ENCODE measurements around the gene PRTG. TPM values are rescaled to one million over a fixed set of nuclear protein-coding genes. Genes with fewer than 3 reads are reported as not detected.
"Not testable (repeated sequence)": the region's sequence is repeated elsewhere in the genome, so short reads cannot be mapped to it uniquely, and the experiment has no call there.

The PRTG gene
- total RNA-seq, 4 donors from 2014 or later = 0.42 to 1.9 (median 1.8) TPM

DNA sequence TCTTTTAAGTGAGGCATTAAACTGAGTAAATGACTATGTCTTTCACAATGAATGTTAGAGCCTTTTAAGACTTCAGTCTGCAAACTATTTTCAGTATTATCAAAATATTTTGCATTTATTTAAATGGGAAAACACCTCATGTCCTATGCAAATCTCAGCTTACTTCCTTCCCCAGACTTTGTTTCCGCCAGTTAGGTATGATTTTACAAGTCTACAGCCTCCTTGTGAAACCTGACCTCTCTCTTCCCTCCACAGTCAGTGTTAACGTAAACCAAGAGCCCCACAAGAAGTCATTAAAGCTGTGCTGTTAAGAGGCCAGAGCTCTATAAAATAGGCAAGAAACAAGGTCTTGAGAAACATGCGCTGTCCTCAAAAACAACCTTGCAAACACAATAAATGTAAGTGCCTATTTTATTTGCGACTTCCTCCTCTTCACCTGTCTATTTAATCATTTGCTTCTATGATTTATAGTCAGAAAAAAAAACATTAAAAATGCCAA, 48.3 kb downstream of the PRTG start:
- H3K4me3 ChIP-seq = no peak overlapping the region
- intact Hi-C loops (cut with DNase I) = no loop called here
- WGBS = 78% methylated on average over 4 of the region's 4 CpGs
- H3K27me3 ChIP-seq = no peaks in the 10 kb centered on the region
- H3K36me3 ChIP-seq = no peaks in the 10 kb centered on the region
- H3K9me3 ChIP-seq = no peaks in the 10 kb centered on the region
- H3K27ac ChIP-seq (replicated peaks in 1 of 4) = no peak overlapping the region
- DNase-seq (ENCODE audit: extremely low spot score) = no peak
- TF ChIP-seq CTCF (IDR thresholded peaks at IDR 0.05) (no peak), EP300 (IDR thresholded peaks at IDR 0.05) (no peak), POLR2A (IDR thresholded peaks at IDR 0.05; ENCODE audit: low read depth) (no peak), POLR2AphosphoS5 (IDR thresholded peaks at IDR 0.05) (no peak)
- no peaks in the 10 kb centered on the region for H3K4me1 ChIP-seq

DNA sequence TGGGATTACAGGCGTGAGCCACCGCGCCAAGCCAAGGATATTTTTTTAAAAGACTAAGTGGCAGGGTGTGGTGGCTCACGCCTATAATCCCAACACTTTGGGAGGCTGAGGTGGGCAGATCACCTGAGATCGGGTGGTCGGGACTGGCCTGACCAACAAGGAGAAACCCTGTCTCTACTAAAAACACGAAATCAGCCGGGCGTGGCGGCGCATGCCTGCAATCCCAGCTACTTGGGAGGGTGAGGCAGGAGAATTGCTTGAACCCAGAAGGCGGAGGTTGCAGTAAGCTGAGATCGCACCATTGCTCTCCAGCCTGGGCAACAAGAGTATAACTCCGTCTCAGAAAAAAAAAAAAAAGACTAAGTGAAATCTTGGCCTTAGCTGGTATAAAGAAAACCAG, 49.8 kb downstream of the PRTG start:
- H3K27ac ChIP-seq (replicated peaks in 1 of 4); H3K4me3 ChIP-seq; intact Hi-C loops (cut with DNase I); H3K4me1 ChIP-seq; H3K9me3 ChIP-seq; DNase-seq (ENCODE audit: extremely low spot score); H3K27me3 ChIP-seq; H3K36me3 ChIP-seq: not testable (repeated sequence)
- WGBS = 92% methylated on average over 14 of the region's 14 CpGs

- Histone ChIP-seq H3K36me3 (no peaks in the 10 kb centered on the region), H3K4me1 (no peaks in the 10 kb centered on the region), H3K4me3 (no peak overlapping the region), H3K9me3 (no peaks in the 10 kb centered on the region), H3K27ac (replicated peaks in 1 of 4) (no peak overlapping the region), H3K27me3 (no peaks in the 10 kb centered on the region)
- intact Hi-C loops (cut with DNase I) = no loop called here
- no peak for TF ChIP-seq POLR2A (IDR thresholded peaks at IDR 0.05; ENCODE audit: low read depth)
- no peak for DNase-seq (ENCODE audit: extremely low spot score)
- 97% methylated on average over 6 of the region's 6 CpGs for WGBS
Measured at GRCh38 chr15:55687792-55688191, 55.2 kb downstream of the PRTG start.

DNA sequence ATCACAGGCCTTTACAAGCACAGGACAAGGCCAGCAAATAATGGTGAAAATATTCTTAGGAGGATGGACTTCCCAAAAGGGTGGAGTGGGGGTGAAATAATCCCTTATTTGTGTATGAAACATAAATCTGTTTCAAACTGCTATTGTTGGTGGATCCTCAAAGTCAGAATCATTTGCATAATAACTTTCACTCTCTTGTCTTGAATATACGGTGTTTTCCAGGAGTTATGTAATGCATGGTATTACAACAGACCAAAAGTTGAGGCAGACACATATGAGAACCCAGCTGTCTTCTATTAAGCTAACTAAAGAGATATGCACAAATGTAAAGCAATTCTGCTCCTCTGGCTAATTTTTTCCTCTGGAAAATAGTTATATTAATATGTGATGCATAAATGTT, 57.7 kb downstream of the PRTG start:
- H3K4me3 ChIP-seq = no peak overlapping the region
- H3K4me1 ChIP-seq = no peaks in the 10 kb centered on the region
- H3K9me3 ChIP-seq = no peaks in the 10 kb centered on the region
- intact Hi-C loops (cut with DNase I) = no loop called here
- H3K27me3 ChIP-seq = no peaks in the 10 kb centered on the region
- no peaks in the 10 kb centered on the region for H3K36me3 ChIP-seq
- TF ChIP-seq POLR2AphosphoS5 (IDR thresholded peaks at IDR 0.05) (no peak), EP300 (IDR thresholded peaks at IDR 0.05) (no peak), POLR2A (IDR thresholded peaks at IDR 0.05; ENCODE audit: low read depth) (no peak), CTCF (IDR thresholded peaks at IDR 0.05) (no peak)
- DNase-seq (ENCODE audit: extremely low spot score) = no peak
- no peak overlapping the region for H3K27ac ChIP-seq (replicated peaks in 1 of 4)
- 48% methylated on average over 1 of the region's 1 CpG for WGBS

DNA sequence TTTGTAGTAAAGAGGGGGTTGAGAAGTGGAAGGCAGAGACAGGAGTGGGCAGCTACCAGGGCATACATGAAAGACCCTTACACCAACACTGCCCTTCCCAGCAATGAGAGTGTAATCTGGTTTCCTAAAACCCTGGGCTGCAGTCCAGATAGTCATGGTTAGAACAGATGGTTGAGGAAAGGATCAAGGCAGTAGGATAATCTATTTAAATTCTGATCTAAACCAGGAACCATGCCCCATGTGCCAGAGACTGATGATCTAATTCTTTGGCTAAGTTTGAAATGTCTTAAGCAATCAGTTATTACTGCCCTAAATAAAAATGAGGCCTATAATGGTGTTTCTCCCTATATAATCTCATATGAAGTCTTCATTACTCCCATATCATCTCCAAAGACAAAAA, 59.6 kb downstream of the PRTG start:
- Histone ChIP-seq H3K9me3 (no peaks in the 10 kb centered on the region), H3K27ac (replicated peaks in 1 of 4) (no peak overlapping the region), H3K27me3 (no peaks in the 10 kb centered on the region), H3K36me3 (no peaks in the 10 kb centered on the region), H3K4me1 (no peaks in the 10 kb centered on the region), H3K4me3 (no peak overlapping the region)
- DNase-seq (ENCODE audit: extremely low spot score) = no peak
- intact Hi-C loops (cut with DNase I) = no loop called here
- TF ChIP-seq POLR2A (IDR thresholded peaks at IDR 0.05; ENCODE audit: low read depth) (no peak), CTCF (IDR thresholded peaks at IDR 0.05) (no peak), EP300 (IDR thresholded peaks at IDR 0.05) (no peak), POLR2AphosphoS5 (IDR thresholded peaks at IDR 0.05) (no peak)

DNA sequence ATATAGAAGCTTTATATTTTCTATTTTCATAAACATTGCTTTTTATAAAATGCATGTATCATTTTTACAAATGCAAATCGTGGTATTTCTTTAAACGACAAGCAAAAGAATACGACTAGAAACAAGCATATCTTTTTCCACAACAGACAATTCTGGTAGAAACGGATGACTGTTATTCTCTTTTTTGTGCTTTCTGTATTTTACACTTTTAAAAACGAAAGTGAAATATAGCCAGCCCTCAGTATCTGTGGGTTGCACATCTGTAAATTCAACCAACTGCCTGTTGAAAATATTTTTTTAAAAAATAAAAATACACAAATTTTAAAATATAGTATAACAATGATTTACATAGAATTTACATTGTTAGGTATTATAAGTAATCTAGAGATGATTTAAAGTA, 61.3 kb downstream of the PRTG start:
- 81% methylated on average over 5 of the region's 5 CpGs for WGBS
- Histone ChIP-seq H3K27me3 (no peaks in the 10 kb centered on the region), H3K4me3 (no peak overlapping the region), H3K9me3 (no peaks in the 10 kb centered on the region), H3K4me1 (no peaks in the 10 kb centered on the region), H3K36me3 (no peaks in the 10 kb centered on the region), H3K27ac (replicated peaks in 1 of 4) (no peak overlapping the region)
- no peak for TF ChIP-seq POLR2A (IDR thresholded peaks at IDR 0.05; ENCODE audit: low read depth)
- no peak for TF ChIP-seq POLR2AphosphoS5 (IDR thresholded peaks at IDR 0.05)
- TF ChIP-seq CTCF (IDR thresholded peaks at IDR 0.05) = no peak
- TF ChIP-seq EP300 (IDR thresholded peaks at IDR 0.05) = no peak
- DNase-seq (ENCODE audit: extremely low spot score) = no peak
- intact Hi-C loops (cut with DNase I) = no loop called here
